Measurements from ENCODE around the gene METTL17. TPM values are rescaled to one million over a fixed set of nuclear protein-coding genes. Genes with fewer than 3 reads are reported as not detected.
A peak's percentile ranks its signal among the peaks of the same experiment; 100 is the strongest.
"Not testable (repeated sequence)": the region's sequence is repeated elsewhere in the genome, so short reads cannot be mapped to it uniquely, and the experiment has no call there.

METTL17 gene
- 66.9 and 71.5 TPM in 2 replicates for total RNA-seq
- polyA plus RNA-seq (2012) = 35.2 TPM

DNA sequence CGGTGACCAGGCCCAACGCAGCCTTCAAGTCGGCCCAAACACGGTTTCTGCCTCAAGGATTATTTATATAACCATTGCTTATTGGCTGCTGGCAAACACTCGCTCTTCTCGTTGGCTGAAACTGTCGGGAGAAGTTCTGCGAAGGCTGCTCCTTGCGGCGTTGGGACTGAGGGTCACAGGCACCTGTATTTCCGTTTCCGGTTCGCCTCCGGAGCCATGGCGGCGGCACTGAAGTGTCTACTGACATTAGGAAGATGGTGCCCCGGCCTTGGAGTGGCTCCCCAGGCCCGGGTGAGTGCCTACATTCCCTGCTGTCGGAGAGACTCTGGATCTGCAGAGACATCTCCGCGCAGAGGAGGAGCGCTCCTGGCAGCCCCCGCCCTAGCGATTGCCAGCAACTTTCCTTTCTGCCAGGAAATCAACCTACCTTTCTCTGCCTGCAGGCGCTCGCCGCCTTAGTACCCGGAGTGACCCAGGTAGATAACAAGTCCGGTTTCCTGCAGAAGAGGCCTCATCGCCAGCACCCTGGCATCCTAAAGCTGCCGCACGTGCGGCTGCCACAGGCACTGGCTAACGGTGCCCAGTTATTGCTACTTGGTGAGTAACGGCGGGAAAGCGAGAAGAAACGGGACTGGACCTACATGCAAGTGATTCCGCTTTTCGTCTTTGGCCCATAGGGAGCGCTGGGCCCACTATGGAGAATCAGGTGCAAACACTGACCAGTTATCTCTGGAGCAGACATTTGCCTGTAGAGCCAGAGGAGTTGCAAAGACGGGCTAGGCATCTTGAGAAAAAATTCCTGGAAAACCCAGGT, at the start of gene METTL17:
Gene METTL17, plus strand, starts transcription at position 194 of the 814 bp plus-strand sequence. Its CDS starts 23 bp downstream, at position 217.
- peak; percentile 98 for DNase-seq (ENCODE audit: low read depth)

- DNase-seq (ENCODE audit: low read depth) = not testable (repeated sequence)
Observed at GRCh38 chr14:20945146-20945545, 44.6 kb upstream of the METTL17 start.

GRCh38 chr14:20946707-20947106, 43.1 kb upstream of the METTL17 start:
- not testable (repeated sequence) for DNase-seq (ENCODE audit: low read depth)

DNA sequence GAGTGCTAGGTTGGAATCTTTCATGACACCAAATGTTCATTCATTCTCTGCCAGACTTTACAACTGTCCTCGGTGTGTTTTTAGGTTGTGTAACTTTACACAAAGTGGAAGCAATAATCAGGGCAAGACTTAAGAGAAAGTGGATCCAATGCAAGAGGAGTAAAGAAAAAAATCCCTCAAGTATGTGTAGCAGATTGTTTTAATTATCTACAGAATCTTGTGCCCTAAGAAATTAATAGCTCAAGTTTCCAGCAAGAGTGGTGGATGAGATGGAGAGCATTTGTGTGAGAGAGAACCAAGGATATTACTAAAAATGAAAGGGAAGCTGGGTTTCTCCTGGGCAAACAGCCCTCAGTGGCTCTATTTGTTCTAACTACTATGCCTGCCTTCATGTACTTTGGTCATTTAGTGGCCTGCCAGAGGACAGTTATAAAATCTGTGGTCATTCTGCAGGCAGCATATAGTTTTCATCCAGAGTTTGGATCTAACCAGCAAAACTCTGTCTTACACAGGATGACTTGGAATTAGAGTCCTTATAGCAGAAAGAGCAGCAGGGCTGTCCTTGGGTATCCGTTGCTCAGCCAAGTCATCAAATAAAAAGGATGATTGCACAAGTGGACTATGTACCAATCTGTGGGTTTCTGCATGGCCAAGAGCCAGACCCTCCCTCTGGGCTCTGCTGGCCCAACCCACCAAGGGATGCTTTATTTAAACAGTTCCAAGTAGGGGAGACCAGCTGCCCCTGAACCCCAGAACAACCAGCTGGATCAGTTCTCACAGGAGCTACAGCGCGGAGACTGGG, 34.8 kb upstream of the METTL17 start, which contains the start of gene RNASE2:
Gene RNASE2, plus strand, starts transcription at position 752 of the 802 bp plus-strand sequence. CDS start 285 bp downstream, outside the sequence.
- not testable (repeated sequence) for DNase-seq (ENCODE audit: low read depth)

GRCh38 chr14:20955538-20955873, 34.3 kb upstream of the METTL17 start:
- not testable (repeated sequence) for DNase-seq (ENCODE audit: low read depth)

DNA sequence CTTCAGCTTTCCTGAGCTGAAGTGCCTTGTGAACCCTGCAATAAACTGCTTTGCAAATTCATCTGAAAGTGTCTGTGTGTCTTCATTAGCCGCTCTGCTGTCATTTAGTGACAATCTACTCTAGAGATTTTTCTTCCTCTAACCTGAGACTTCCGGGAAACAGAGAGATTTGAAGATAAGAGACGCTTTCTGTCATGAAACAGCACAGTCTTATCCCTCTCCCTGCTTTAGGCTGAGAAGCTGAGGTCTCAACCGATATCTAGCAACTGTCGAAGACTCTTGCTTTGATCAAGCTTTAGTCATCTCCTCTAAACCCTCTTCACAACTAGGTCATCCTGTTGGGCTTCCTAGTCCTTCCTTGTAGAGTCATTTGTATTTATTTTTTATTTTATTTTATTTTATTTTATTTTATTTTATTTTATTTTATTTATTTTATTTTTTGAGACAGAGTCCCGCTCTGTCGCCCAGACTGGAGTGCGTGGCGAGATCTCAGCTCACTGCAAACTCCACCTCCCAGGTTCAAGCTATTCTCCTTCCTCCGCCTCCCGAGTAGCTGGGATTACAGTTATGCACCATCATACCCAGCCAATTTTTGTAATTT, 33.3 kb upstream of the METTL17 start:
- DNase-seq (ENCODE audit: low read depth) = no peak

DNA sequence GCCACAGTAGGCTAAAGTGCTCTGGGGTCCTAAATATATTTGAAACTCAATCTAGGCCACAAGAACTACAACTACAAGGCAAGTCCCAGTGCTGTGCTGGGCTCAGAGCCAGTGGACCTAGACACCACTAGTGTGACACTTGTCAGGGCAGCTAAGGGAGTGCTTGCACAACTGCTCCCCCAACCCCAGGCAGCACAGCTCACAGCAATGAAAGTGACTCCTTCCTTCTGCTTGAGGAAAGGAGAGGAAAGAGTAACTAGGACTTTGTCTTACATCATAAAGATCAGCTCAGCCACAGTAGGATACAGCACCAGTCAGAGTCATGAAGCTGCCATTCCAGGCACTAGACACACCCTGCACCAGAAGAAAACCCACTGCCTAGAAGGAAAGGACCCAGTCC, 30.8 kb upstream of the METTL17 start:
- not testable (repeated sequence) for DNase-seq (ENCODE audit: low read depth)

DNA sequence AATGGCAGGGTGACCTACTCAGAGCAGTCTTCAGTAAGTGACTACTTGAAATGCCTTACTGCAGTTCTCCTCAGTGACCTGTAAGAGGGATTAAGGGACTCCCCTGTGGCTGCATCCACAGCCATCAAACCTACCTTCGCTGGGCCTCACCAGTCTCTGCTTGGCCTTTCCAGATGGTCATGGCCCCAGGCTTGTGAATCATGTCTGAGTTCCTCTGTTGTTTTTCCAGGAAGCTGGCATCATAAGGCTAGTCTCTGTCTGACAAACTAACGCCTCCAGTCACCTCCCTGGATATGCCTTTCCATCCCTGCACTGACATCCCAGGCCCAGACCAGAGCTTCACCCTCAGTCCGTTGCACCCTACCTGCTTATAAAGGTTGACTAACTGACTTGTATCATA, 20.4 kb upstream of the METTL17 start:
- DNase-seq (ENCODE audit: low read depth) = no peak

DNA sequence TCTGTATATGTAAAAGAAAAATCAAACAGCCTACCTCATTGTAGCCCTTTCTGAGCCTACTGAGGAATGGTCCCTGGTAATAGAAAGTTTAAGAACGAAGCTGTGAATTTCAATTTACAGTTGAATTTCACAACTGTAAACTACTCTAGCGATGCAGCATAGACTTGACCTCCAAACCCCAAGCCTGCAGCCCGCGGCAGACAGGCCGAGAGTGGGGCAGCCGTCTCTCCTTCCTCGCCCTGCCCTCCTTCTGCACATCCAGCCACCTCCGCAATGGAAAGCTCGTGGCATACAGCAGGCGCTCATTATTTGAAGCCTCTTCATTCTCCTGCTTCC, 19.2 kb upstream of the METTL17 start:
- no peak for DNase-seq (ENCODE audit: low read depth)

GRCh38 chr14:20970983-20971704, 18.6 kb upstream of the METTL17 start:
- DNase-seq (ENCODE audit: low read depth) = peak; percentile 86

DNA sequence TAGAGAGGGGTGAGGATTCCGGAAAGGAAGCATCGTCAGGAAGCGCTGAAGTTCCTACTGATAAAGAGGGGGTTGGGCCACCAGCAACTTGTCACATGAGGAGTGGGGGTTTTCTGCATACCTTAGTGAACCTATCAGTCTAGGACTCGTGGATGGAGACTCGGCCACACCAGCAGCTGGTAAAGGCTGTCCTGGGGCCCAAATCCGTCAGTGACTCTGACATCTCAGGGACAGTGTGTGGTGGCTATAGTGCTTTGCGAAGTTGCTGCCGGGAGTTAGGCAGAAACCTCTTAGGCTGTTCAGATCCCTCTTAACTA, 18.1 kb upstream of the METTL17 start:
- DNase-seq (ENCODE audit: low read depth) = no peak

GRCh38 chr14:20973501-20973900, 16.3 kb upstream of the METTL17 start:
- no peak for DNase-seq (ENCODE audit: low read depth)

GRCh38 chr14:20976291-20976690, 13.5 kb upstream of the METTL17 start:
- DNase-seq (ENCODE audit: low read depth) = no peak

DNA sequence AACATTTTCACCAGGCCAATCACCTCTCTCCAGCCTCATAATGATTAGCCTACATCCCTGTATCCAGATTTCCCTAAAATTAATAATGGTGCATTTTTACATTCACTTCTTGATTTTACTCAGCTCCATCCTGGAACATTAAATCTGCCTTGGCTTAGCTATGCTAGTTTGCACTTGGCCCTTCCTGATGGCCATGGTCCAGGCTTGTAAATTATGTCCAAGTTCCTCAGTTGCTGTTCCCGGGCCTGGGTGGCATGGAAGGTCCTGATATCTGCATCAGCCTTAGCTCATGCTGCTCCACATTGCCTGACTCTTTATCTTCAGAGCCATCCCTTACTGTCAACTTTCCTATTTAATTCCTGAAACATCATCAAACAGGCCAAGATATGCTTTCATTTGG, 11.1 kb upstream of the METTL17 start:
- DNase-seq (ENCODE audit: low read depth) = no peak

GRCh38 chr14:20980906-20981305, 8.9 kb upstream of the METTL17 start:
- DNase-seq (ENCODE audit: low read depth) = no peak

DNA sequence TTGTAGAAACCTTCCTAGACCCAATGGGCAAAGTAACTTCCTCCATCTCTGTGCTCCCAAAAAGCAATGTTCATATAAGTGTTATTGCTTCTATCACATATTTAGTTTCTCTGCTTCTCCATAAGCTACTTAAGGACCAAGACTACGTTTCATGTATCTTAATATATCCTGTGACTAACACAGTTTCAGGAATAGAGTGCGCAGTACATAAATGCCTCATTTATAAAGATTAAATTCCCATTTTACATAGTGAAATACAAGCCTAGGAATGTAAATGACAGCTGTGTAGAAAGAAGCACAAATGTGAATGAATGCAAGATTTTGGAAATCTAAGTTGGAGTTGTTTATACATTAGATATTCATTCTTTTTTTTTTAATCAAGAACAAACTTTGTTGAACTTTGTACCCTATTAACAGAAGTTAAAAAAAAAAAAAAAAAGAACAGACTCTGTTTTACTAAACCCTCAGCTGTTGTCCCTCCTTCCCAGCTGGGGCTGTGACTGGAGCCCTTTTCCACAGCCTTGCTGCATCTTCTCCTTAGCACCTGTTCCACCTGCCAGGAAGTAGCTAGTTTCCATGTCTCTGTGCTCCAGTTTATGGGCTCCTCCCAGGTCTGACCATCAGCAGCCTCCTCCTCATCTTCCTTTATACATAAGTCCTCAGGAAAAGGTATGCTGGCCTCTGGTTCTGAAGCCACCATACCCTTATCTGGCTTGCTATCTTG, 7.0 kb upstream of the METTL17 start:
- DNase-seq (ENCODE audit: low read depth) = peak; percentile 47

DNA sequence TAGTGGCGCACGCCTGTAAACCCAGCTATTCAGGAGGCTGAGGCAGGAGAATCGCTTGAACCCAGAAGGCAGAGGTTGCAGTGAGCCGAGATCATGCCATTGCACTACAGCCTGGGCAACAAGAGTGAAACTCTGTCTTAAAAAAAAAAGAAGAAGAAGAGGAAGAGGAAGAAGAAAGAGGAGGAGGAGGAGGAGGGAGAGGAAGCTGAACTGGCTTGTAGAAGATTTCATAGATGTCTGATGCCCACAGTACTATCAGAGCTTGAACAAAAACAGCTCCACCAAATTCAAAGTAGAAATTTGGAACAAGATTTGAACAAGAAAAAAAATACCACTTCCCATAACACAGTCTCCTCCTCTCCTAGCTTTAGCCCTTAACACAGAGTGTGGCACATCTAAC, 4.1 kb upstream of the METTL17 start:
- DNase-seq (ENCODE audit: low read depth) = not testable (repeated sequence)

- peak; percentile 53 for DNase-seq (ENCODE audit: low read depth)
Observed at GRCh38 chr14:20986811-20987210, 3.0 kb upstream of the METTL17 start.

DNA sequence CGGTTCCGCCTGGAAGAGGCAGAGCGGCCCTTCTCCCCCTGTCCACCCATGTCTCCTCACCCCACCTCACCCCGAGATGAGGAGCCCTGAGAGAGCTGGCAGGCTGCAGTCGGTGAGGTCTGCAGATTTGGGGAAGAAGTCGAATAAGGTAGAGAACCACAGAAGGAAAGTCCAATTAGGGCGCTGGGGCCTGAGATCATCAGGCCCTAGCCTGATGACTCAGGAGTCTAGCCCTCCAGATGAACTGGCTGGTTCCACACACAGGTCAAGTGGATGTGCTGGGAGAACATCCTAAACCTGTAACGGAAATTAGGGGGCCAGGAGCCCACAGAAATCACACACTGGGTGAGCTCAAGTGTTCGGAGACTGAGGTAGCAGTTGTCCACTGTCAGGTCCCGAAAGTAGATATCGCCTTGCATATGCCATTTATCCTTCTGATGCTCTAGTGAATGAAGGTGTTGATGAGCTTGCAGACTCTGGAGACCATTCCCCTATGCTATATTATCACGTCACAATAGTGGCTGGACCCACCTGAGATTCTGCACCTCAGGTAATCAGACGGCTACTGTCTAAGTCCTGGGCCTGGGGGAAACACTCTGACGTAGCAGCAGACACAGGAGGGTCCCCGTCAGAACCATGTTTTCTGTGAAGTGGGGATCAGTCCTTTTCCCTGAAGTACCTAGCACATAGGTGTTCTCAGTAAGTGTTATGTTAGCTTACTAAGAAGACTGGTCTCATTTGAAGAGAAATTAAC, 886 bp upstream of the METTL17 start:
- peak; percentile 5 for DNase-seq (ENCODE audit: low read depth)

DNA sequence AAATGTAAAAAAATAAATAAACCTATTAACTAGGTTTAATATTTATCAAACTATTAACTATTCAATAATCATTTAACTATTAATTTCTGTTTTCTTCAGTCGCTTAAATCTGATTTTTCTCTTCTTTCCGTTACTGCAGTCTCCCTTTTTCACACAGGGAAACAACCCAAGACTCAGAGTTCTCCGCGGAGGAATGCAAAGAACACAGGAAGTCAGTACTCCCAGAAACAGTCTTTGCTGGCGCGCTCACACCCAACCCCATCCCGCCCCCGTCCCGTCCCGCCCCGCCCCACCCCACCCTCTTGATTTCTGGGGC, 351 bp upstream of the METTL17 start:
- DNase-seq (ENCODE audit: low read depth) = no peak

Measured in myocyte (in vitro differentiated cells).